ENCODE results near the gene HM13.

The HM13 gene

DNA sequence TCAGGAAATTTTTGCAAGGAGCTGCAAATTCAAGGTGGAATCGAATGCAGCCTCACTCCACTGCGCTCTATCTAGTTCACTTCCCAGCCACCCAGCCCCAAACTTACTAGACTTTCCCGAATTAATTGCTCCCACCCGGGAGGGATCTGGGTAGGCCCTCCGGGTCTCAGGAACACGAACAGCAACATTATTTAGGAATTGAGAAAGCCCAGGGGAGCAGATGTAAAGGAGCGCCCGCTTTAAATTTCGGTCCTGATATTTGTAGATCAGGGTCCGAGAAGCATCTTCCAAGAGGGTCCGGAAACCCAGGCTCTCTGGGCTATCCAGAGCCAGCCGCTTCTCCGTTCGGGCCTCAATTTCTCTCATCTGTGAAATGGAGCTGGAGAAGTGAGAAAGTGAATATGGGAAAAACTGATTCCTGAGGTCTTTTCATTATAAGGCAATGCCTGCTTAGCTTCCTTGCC lies 90.4 kb downstream of the HM13 start:
- peaks cover 39% of the 10 kb centered on the region for H3K4me1 ChIP-seq (ENCODE audit: control insufficient read depth, low read length)
- peak overlapping the region; percentile 81 for H3K4me2 ChIP-seq (ENCODE audit: low read length)
- no peaks in the 10 kb centered on the region for H4K20me1 ChIP-seq (ENCODE audit: control insufficient read depth, insufficient read depth, low read depth, low read length)
- H3K27ac ChIP-seq (ENCODE audit: low read depth, low read length): no peak overlapping the region
- H3K36me3 ChIP-seq (ENCODE audit: control insufficient read depth, low read length): no peaks in the 10 kb centered on the region
- H3K79me2 ChIP-seq (ENCODE audit: control insufficient read depth, low read length): no peaks in the 10 kb centered on the region
- TF ChIP-seq, protein P1, sequence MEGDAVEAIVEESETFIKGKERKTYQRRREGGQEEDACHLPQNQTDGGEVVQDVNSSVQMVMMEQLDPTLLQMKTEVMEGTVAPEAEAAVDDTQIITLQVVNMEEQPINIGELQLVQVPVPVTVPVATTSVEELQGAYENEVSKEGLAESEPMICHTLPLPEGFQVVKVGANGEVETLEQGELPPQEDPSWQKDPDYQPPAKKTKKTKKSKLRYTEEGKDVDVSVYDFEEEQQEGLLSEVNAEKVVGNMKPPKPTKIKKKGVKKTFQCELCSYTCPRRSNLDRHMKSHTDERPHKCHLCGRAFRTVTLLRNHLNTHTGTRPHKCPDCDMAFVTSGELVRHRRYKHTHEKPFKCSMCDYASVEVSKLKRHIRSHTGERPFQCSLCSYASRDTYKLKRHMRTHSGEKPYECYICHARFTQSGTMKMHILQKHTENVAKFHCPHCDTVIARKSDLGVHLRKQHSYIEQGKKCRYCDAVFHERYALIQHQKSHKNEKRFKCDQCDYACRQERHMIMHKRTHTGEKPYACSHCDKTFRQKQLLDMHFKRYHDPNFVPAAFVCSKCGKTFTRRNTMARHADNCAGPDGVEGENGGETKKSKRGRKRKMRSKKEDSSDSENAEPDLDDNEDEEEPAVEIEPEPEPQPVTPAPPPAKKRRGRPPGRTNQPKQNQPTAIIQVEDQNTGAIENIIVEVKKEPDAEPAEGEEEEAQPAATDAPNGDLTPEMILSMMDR (IDR thresholded peaks at IDR 0.05; ENCODE audit: low read depth, low read length, poor library complexity, severe bottlenecking): no peak
- TF ChIP-seq EZH2phosphoT487 (IDR thresholded peaks at IDR 0.05; ENCODE audit: borderline replicate concordance, low read length): no peak
- no peaks in the 10 kb centered on the region for H3F3A ChIP-seq (ENCODE audit: control insufficient read depth, insufficient read depth)
- peak overlapping the region; percentile 85 for H3K4me3 ChIP-seq (ENCODE audit: low read length)
- H3K9me3 ChIP-seq (ENCODE audit: control insufficient read depth, insufficient read depth, low read length): no peaks in the 10 kb centered on the region
- H3K27me3 ChIP-seq (ENCODE audit: control insufficient read depth, low read length): peaks cover 67% of the 10 kb centered on the region
- no peaks in the 10 kb centered on the region for H3K9me2 ChIP-seq (replicated peaks; ENCODE audit: control insufficient read depth, low read length)

- H3K36me3 ChIP-seq (ENCODE audit: control insufficient read depth, low read length): no peaks in the 10 kb centered on the region
- no peaks in the 10 kb centered on the region for H4K20me1 ChIP-seq (ENCODE audit: control insufficient read depth, insufficient read depth, low read depth, low read length)
- no peaks in the 10 kb centered on the region for H3K9me3 ChIP-seq (ENCODE audit: control insufficient read depth, insufficient read depth, low read length)
- H3K4me2 ChIP-seq (ENCODE audit: low read length): peak within 1 kb of the TSS; percentile 81
- H3K27ac ChIP-seq (ENCODE audit: low read depth, low read length): no peak within 1 kb of the TSS
- H3K9me2 ChIP-seq (replicated peaks; ENCODE audit: control insufficient read depth, low read length): no peaks in the 10 kb centered on the region
- 0 out of 2 replicates have a peak, but pooled peaks have one; percentile 90 for TF ChIP-seq EZH2phosphoT487 (IDR thresholded peaks at IDR 0.05; ENCODE audit: borderline replicate concordance, low read length)
- TF ChIP-seq, protein P1 (IDR thresholded peaks at IDR 0.05; ENCODE audit: low read depth, low read length, poor library complexity, severe bottlenecking): peak; percentile 8
- peaks cover 68% of the 10 kb centered on the region for H3K27me3 ChIP-seq (ENCODE audit: control insufficient read depth, low read length)
- peak within 1 kb of the TSS; percentile 85 for H3K4me3 ChIP-seq (ENCODE audit: low read length)
- H3F3A ChIP-seq (ENCODE audit: control insufficient read depth, insufficient read depth): no peaks in the 10 kb centered on the region
- no peaks in the 10 kb centered on the region for H3K79me2 ChIP-seq (ENCODE audit: control insufficient read depth, low read length)
- H3K4me1 ChIP-seq (ENCODE audit: control insufficient read depth, low read length): peaks cover 39% of the 10 kb centered on the region
Observed at GRCh38 chr20:31605031-31605901, 91.0 kb downstream of the HM13 start, which contains the start of gene ID1. ID1 (plus strand) TSS chr20:31605289; CDS start chr20:31605388, 99 bp downstream.

DNA sequence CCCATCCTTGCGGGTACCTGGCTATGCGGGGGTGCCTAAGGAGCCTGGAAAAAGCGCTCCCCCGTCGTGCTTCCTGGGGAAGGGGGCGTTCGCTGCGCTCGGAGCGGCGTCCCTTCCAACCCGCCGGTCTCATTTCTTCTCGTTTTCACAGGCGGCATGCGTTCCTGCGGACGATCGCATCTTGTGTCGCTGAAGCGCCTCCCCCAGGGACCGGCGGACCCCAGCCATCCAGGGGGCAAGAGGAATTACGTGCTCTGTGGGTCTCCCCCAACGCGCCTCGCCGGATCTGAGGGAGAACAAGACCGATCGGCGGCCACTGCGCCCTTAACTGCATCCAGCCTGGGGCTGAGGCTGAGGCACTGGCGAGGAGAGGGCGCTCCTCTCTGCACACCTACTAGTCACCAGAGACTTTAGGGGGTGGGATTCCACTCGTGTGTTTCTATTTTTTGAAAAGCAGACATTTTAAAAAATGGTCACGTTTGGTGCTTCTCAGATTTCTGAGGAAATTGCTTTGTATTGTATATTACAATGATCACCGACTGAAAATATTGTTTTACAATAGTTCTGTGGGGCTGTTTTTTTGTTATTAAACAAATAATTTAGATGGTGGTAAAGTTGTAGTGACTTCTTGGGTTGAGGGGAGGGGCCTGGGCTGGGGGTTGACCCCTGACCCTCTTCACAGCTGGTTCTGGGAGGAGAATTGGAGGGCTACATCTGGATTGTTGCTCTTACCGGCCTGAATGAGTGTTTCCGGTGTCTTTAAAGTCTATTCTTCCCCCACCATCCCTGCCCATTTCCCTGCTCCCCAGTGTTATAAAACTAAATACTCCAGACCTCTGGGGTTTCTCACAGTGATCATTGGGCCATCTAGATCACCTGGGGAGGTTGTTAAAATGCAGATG lies 91.9 kb downstream of the HM13 start:
- Histone ChIP-seq H3K36me3 (ENCODE audit: control insufficient read depth, low read length) (no peaks in the 10 kb centered on the region), H3K79me2 (ENCODE audit: control insufficient read depth, low read length) (no peaks in the 10 kb centered on the region), H4K20me1 (ENCODE audit: control insufficient read depth, insufficient read depth, low read depth, low read length) (no peaks in the 10 kb centered on the region), H3K4me3 (ENCODE audit: low read length) (peak overlapping the region; percentile 85), H3K27ac (ENCODE audit: low read depth, low read length) (no peak overlapping the region), H3K9me3 (ENCODE audit: control insufficient read depth, insufficient read depth, low read length) (no peaks in the 10 kb centered on the region), H3K27me3 (ENCODE audit: control insufficient read depth, low read length) (peaks cover 68% of the 10 kb centered on the region), H3K4me2 (ENCODE audit: low read length) (peak overlapping the region; percentile 81), H3K4me1 (ENCODE audit: control insufficient read depth, low read length) (peaks cover 39% of the 10 kb centered on the region), H3F3A (ENCODE audit: control insufficient read depth, insufficient read depth) (no peaks in the 10 kb centered on the region), H3K9me2 (replicated peaks; ENCODE audit: control insufficient read depth, low read length) (no peaks in the 10 kb centered on the region)
- TF ChIP-seq, protein P1 (IDR thresholded peaks at IDR 0.05; ENCODE audit: low read depth, low read length, poor library complexity, severe bottlenecking): no peak
- peak; percentile 15; the same call in 1 of the 2 replicates for TF ChIP-seq EZH2phosphoT487 (IDR thresholded peaks at IDR 0.05; ENCODE audit: borderline replicate concordance, low read length)
